ENCODE data around the gene SLC25A17. TPM values are rescaled to one million over a fixed set of nuclear protein-coding genes. Genes with fewer than 3 reads are reported as not detected.
"Not testable (repeated sequence)": the region's sequence is repeated elsewhere in the genome, so short reads cannot be mapped to it uniquely, and the experiment has no call there.

Gene SLC25A17
- 10 to 100 TPM; 29.6 to 41.7 (median 40.1) TPM for polyA plus RNA-seq (ENCODE audit: insufficient read length in 4 of 4)

DNA sequence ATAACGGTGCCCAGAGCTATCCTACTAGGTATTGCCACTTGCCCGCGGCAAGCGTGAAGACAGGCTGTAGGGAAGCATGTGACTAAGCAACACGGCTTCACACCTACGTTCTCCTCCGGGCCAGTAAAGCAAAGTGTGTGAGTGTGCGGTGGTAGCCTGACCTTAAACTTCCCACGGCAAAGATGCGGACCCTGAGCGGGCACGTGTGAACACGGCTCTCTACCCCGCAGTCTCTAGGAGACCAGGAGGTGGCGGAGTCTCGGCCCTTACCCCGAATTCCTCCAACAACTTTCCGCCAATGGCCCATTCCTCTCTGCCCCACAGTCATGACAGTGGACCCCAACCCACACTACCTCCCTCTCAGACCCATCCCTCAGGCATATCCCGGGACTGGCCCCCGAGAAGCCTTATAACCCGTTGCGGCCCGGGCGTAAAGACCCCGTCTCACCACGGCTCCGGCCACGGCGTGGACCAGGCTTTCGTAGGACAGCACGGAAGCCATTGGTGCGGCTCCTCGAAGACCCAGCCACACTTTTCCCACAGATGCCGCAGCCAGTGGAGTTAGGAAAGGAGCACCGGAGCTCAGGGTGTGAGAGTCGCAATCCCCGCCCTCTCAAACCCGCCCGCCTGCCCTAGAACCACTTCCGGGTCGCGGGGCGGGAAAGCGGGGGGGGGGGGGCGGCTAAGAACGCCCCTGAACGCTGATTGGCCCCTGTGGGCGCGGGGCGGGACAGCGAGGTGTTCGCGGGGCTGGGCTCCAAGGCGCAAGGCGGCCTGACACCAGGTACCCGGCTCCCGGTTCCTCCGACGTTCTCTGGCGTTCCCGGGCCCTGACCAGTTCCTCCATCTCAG is at the start of gene SLC25A17:
SLC25A17 (minus strand) TSS at position 600 of the 852 bp plus-strand sequence; CDS start at position 502, 98 bp downstream.
- peak; percentile 48 to 75 (median 72) for DNase-seq (ENCODE audit: low read depth in 4 of 4, low spot score in 3 of 4)

DNA sequence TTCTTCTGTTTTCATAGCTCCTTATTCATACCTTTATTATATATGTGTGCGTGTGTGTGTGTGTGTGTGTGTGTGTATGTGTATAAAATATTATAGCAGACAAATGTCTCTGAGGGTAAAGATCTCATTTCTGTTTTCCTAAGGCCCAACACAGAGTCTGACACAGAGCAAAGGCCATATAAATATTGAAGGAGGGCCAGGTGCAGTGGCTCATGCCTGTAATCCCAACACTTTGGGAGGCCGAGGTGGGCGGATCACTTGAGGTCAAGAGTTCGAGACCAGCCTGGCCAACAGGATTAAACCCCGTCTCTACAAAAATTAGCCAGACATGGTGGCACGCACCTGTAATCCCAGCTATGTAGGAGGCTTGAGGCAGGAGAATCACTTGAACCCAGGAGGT is 49.2 kb upstream of the SLC25A17 start:
- not testable (repeated sequence) for DNase-seq (ENCODE audit: low read depth in 4 of 4, low spot score in 3 of 4)

GRCh38 chr22:40867109-40867508 is 48.0 kb upstream of the SLC25A17 start:
- no peak for DNase-seq (ENCODE audit: low read depth in 4 of 4, low spot score in 3 of 4)

GRCh38 chr22:40862537-40862936 is 43.4 kb upstream of the SLC25A17 start:
- no peak for DNase-seq (ENCODE audit: low read depth in 4 of 4, low spot score in 3 of 4)

- DNase-seq (ENCODE audit: low read depth in 4 of 4, low spot score in 3 of 4): no peak
Measured at GRCh38 chr22:40862013-40862412, 42.9 kb upstream of the SLC25A17 start, which contains the start of gene DNAJB7. Gene DNAJB7, minus strand, starts transcription at chr22:40862113. Its CDS starts 119 bp downstream, at chr22:40861994.

DNA sequence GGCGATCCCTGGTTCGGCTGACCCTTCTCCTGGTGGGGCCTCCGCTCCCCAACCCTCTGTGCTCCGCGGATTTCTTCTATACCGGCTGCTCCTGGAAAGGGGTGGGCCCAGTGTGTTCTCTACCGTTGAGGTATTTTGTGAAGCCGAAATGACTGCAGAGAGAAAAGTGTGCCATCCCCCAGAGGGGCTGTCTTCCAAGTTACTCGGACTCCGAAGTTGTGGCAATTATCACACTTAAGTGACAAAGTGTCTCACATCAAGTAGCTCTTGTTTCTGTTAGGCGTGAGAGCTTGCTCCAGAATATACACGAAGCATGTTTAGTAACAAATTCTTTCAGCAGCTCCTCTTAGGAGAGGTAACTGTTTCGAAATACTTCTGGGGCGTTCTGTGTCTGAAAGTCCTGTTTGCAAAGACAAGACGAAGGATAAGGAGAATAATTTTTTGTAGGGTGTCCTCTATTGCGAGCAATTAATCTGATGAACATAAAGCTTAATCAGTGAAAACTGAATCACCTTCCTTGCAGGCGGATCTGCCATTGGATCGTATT is 38.2 kb upstream of the SLC25A17 start:
- no peak for DNase-seq (ENCODE audit: low read depth in 4 of 4, low spot score in 3 of 4)

- peak; percentile 91 to 96 (median 93) for DNase-seq (ENCODE audit: low read depth in 4 of 4, low spot score in 3 of 4)
Measured at GRCh38 chr22:40856513-40857308, 37.6 kb upstream of the SLC25A17 start, which contains the start of the genes ST13 and XPNPEP3. Gene ST13, minus strand, starts transcription at chr22:40856639. Its CDS starts 99 bp downstream, at chr22:40856540. Gene XPNPEP3, plus strand, starts transcription at chr22:40857148. Its CDS starts 34 bp downstream, at chr22:40857182.

DNA sequence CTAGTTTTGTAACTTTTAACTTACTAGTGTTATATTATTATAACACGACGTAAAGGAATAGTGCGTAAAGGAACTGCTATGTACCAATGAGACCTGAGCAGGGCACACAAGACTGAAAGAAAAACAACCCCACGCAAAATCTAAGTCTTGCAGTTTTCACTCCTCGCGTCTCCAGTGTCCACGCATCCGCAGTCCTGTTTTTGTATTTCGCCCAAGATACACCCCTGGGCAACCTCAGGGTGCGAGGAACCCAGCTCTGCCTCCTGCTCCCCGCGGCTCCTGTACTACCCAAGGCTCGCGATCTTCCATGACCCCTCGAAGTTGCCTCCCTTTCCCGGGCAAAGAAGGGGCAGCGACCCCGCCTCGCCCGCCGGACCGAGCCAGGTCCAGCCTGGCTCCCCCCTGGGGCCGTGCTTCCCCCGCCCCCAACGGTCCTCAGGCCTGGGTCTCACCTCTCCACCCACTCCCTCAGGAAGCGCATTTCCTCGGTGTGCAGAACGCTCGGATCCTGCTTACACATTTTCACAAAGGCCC is 36.9 kb upstream of the SLC25A17 start:
- peak in 1 of 4 donors; percentile 19 for DNase-seq (ENCODE audit: low read depth in 4 of 4, low spot score in 3 of 4)

- DNase-seq (ENCODE audit: low read depth in 4 of 4, low spot score in 3 of 4): no peak
Measured at GRCh38 chr22:40855071-40855978, 36.2 kb upstream of the SLC25A17 start.

DNA sequence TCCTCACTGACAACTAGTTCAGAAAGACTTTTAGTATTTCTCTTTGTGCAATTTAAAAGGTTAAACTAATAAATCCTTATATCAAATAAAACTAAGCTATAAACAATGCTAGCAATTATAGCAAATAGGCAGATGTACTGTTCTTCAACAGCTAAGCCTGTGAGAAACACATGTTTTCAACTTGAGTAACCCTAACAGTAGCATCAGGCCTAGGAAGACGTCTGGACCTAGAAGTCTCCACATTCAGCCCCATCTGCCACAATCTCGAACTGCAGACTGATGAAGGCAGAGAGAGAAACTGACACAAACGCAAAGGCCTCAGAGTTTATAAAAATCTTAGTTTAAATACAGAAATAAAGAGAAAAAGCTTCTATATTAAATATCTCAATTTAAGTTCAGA is 34.8 kb upstream of the SLC25A17 start:
- no peak for DNase-seq (ENCODE audit: low read depth in 4 of 4, low spot score in 3 of 4)

- no peak for DNase-seq (ENCODE audit: low read depth in 4 of 4, low spot score in 3 of 4)
Measured at GRCh38 chr22:40853333-40853732, 34.2 kb upstream of the SLC25A17 start.

DNA sequence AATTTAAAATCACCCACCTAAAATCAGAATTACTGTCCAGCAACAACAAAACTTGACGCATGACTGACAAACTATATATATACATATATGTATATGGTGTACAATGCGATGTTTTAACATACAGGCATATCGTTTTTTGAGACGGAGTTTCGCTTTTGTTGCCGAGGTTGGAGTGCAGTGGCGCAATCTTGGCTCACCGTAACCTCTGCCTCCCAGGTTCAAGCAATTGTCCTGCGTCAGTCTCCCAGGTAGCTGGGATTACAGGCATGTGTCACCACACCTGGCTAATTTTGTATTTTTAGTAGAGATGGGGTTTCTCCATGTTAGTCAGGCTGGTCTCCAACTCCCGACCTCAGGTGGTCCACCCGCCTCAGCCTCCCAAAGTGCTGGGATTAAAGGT is 26.7 kb upstream of the SLC25A17 start:
- not testable (repeated sequence) for DNase-seq (ENCODE audit: low read depth in 4 of 4, low spot score in 3 of 4)

DNA sequence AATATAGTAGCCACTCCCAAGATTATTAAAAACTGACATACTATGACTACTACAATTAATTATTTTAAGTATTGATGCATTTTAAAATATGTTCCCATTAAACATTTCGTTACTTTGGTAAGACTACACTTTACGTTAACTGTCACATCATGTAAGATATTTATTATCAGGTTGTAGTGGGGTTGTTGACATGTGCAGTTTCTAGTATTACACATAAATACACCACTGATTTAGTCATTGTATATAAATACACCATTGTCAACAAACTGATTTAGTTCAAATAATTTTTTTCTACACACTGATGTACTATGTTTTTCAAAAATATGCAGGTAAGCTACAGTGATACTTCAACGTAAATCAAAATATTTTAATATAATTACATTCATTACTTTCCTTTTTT is 25.8 kb upstream of the SLC25A17 start:
- no peak for DNase-seq (ENCODE audit: low read depth in 4 of 4, low spot score in 3 of 4)

DNA sequence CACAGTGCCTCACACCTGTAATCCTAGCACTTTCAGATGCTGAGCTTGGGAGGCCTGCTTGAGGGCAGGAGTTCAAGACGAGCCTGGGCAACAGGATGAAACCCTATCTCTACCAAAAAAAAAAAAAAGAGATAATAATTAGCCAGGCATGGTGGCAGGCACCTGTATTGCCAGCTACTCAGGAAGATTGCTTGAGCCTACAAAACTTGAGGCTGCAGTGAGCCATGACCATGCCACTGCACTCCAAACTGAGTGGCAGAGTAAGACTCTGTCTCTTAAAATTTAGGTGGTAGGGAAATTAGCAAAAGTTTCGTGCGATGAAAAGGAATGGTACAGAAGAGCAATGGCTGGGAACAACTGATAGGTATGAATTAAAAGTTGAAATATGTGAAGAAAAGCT is 19.3 kb upstream of the SLC25A17 start:
- DNase-seq (ENCODE audit: low read depth in 4 of 4, low spot score in 3 of 4): no peak

GRCh38 chr22:40834619-40835018 is 15.5 kb upstream of the SLC25A17 start:
- DNase-seq (ENCODE audit: low read depth in 4 of 4, low spot score in 3 of 4): no peak

GRCh38 chr22:40829131-40829530 is 10.0 kb upstream of the SLC25A17 start:
- no peak for DNase-seq (ENCODE audit: low read depth in 4 of 4, low spot score in 3 of 4)

DNA sequence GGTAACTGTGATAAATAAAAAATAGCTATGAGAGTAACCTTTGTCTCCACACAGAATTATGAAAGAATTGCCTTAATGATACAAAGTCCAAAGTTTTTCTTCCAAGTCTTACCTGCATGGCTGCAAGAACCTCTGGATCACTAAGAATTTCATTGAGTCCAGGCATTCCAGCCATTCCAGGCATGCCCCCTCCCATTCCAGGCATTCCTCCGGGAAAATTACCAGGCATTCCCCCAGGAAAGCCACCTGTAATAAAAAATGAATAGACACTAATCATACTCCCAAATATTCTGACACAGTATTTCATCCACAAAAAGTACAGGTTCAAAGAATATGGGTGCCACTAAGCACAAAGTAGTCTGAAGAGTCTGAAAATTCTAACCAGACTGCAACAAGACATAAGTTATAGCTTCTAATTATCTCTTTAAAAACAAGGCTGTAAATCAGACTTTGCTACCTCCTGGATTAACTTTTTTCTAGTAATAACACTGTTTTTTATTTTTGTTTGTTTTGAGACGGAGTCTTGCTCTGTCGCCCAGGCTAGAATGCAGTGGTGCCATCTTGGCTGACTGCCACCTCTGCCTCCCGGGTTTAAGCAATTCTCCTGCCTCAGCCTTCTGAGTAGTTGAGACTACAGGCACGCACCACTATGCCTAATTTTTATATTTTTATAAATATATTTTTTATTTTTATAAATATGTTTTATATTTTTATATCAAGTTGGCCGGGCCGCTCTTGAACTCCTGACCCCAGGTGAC is 8.0 kb upstream of the SLC25A17 start:
- no peak for DNase-seq (ENCODE audit: low read depth in 4 of 4, low spot score in 3 of 4)

GRCh38 chr22:40826292-40826691 is 7.1 kb upstream of the SLC25A17 start:
- DNase-seq (ENCODE audit: low read depth in 4 of 4, low spot score in 3 of 4): not testable (repeated sequence)

- no peak for DNase-seq (ENCODE audit: low read depth in 4 of 4, low spot score in 3 of 4)
Measured at GRCh38 chr22:40823426-40823825, 4.3 kb upstream of the SLC25A17 start.

Measured in left renal pelvis (tissue), 4 donors.